Fibroblast of the aortic adventitia (primary cell): ENCODE data around the gene RCAN1. TPM values are rescaled to one million over a fixed set of nuclear protein-coding genes. Genes with fewer than 3 reads are reported as not detected.
"Not testable (repeated sequence)": the region's sequence is repeated elsewhere in the genome, so short reads cannot be mapped to it uniquely, and the experiment has no call there.

Experiments
- DNase-seq: peaks from one replicate; pipeline ENCODE4 v3.0.0-alpha.2; 2010; ENCODE audit warnings: low read depth
- H3K4me3 ChIP-seq: 2 replicates; pipeline ENCODE4 v1.5.1; 2011; ENCODE audit warnings: low read depth, mild to moderate bottlenecking, control low read depth, low read length, moderate library complexity
- total RNA-seq: library from RNA; depleted of rRNA; stranded (reverse); fragments of >200 nt; gene quantifications from 2 replicates; pipeline ENCODE4 v1.2.3, GENCODE V29; 2012; ENCODE audit warnings: low replicate concordance
- TF ChIP-seq, protein P1 (sequence below): IDR thresholded peaks from 2 replicates; pipeline ENCODE4 v1.5.1; 2011; ENCODE audit warnings: mild to moderate bottlenecking, low read length, control low read depth, inconsistent platforms; ENCODE audit not compliant: insufficient read depth

Gene RCAN1
- total RNA-seq, 1 donor = 30.5 TPM

DNA sequence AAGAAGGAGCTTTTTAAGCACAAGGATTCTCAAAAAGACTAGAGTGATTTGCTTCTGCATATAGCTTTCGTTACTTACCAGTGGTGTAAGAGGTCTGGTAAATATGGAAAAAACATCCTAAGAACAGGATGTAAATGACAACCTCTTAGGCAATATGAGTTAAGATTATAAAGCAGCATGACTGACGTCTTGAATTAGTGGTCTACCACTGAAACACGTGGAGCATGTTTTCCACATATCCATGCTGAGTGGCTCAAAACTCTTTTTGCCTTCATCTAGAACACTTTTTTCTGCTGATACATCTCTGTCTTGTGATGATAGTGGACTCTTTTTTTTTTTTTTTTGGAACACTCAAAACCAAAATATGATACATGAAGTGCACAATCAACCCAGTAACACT, 44.6 kb downstream of the RCAN1 start:
- TF ChIP-seq, protein P1, sequence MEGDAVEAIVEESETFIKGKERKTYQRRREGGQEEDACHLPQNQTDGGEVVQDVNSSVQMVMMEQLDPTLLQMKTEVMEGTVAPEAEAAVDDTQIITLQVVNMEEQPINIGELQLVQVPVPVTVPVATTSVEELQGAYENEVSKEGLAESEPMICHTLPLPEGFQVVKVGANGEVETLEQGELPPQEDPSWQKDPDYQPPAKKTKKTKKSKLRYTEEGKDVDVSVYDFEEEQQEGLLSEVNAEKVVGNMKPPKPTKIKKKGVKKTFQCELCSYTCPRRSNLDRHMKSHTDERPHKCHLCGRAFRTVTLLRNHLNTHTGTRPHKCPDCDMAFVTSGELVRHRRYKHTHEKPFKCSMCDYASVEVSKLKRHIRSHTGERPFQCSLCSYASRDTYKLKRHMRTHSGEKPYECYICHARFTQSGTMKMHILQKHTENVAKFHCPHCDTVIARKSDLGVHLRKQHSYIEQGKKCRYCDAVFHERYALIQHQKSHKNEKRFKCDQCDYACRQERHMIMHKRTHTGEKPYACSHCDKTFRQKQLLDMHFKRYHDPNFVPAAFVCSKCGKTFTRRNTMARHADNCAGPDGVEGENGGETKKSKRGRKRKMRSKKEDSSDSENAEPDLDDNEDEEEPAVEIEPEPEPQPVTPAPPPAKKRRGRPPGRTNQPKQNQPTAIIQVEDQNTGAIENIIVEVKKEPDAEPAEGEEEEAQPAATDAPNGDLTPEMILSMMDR = no peak
- DNase-seq = no peak
- H3K4me3 ChIP-seq = no peak overlapping the region

DNA sequence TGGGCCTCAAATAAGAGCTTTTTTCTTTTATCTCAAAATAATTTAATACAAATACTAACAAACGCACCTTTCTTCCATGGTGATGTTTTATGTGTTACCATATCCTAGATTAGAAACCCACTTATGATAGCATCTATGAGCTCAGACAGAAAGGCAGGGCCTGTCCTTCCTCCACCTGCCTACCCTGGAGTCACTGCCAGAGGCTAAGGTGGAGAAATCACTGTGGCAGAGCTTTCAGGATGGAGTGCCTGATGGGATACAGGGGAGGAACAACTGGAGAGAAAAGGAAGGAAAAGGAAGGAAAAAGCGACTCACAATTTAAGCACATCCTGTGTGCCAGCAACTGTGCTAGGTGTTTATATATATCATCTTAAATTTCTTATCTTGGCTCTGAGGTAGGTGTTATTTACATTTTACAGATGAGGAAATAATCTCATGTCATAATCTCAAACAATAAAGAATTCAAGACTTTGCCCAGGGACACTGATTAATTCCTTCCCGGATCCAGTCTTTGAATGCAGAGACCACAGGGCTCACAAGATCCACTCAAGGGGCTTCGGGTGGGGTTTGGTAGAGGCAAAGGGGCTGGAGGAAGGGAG, 45.4 kb downstream of the RCAN1 start:
- TF ChIP-seq, protein P1 = no peak
- no peak overlapping the region for H3K4me3 ChIP-seq
- DNase-seq = no peak

DNA sequence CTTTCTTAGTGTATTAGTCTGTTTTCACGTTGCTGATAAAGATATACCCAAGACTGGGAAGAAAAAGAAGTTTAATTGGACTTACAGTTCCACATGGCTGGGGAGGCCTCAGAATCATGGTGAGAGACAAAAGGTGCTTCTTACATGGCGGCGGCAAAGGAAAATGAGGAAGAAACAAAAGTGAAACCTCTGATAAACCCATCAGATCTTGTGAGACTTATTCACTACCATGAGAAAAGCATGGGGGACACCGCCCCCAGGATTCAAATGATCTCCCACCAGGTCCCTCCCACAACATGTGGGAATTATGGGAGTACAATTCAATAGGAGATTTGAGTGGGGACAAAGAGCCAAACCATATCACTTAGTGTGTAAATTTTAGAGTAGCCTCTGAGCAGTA, 46.1 kb downstream of the RCAN1 start:
- not testable (repeated sequence) for H3K4me3 ChIP-seq, DNase-seq

DNA sequence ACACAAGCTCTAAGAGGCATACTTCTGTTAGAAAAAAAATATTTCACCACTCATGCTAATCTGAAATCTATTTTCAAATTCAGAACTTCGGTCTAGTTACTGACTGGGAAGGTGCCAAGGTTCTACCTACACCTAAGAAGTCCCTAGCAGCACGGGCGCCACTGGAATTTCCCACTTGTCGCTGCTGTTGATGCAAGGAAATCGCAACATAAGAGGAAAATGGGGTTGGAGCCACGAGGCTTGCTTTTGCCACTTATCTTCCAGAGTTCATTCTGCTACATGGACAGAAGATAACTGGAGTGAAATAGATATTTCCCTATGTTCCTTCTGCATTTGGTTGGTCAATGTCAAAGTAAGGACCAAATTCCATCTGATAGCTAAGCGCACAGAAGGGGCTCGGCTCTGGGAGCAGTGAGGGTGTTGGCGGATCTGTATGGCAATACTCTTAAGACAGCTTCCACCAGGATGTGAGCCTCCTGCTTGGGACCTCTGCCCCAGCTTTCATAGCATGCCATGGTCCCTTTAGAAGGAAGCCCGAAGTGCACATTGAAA, 47.2 kb downstream of the RCAN1 start:
- no peak for DNase-seq
- TF ChIP-seq, protein P1 = no peak

DNA sequence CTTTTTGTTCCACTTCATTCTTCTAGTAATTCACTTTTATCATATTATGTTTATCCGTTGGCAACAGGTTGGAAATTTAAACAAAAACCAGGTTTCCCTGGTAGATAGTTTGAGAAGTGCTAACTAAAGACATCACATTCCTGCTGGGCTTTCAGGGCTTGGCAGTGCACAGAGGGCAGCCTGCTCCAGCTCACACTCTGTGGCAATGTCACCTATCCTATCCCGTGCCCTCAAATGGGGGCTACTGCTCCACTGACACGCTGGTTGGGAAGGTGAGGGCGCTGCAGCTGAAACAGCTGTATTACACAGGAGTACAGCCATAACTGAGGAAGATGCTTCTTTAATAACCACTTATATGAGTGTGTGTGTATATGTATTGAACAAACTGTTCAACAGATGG, 49.7 kb downstream of the RCAN1 start:
- H3K4me3 ChIP-seq = no peak overlapping the region
- no peak for DNase-seq
- TF ChIP-seq, protein P1 = no peak

More for the DNA sequence above, 47.2 kb downstream of the RCAN1 start:
- H3K4me3 ChIP-seq = no peak overlapping the region

DNA sequence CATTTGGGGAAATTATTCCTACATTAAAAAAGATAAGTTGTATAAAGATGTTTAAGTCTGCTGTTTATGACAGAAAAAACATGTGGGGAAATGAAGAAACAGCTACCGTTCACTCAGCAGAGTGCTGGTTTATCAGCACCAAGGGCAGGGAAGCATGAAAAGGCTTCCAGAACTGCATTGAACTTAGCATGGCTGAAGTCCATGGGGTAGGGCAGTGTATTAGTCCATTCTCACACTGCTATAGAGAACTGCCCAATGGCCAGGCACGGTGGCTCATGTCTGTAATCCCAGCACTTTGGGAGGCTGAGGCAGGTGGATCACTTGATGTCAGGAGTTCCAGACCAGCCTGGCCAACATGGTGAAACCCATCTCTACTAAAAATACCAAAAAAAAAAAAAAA, 51.5 kb downstream of the RCAN1 start:
- not testable (repeated sequence) for DNase-seq, H3K4me3 ChIP-seq

DNA sequence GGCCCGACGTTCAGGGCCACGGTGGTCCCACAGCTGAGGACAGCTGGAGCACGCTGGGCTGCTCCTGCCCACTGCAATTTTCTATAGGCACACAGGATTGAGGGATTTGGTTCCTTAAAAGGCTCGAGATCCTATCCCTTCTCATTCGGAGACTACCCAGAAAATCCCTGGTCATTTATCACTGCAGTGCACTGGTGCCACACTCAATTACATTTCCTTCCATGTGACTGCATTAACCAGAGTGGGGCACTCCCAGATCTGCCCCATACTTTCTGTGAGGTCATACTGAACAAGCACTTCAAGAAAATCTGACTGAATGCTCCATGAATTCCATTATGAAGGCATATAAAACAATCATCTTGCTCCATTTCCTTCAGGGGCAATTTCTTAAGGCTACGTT, 53.1 kb downstream of the RCAN1 start:
- TF ChIP-seq, protein P1 = no peak
- no peak overlapping the region for H3K4me3 ChIP-seq
- no peak for DNase-seq

DNA sequence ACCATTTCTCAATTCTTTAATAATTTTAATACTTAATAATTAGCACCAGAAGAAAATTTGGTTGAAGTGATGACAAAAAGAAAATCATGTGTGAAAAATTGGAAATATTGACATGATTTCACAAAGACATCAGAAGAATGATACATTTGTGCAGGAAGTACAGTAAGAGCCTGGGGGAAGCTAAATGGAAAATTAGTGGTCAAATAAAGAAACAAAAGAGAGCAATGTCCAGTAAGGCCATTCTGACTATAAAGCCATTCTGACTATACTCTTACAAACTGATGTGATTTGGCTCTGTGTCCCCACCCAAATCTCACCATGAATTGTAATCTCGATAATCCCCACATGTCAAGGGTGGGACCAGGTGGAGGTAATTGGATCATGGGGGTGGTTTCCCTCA, 54.3 kb downstream of the RCAN1 start:
- H3K4me3 ChIP-seq = no peak overlapping the region
- no peak for DNase-seq
- TF ChIP-seq, protein P1 = no peak
